Glomerular visceral epithelial cell (primary cell): ENCODE measurements around the gene SORBS1.

Experiments used
- DNase-seq: peaks from one replicate; pipeline ENCODE4 v3.0.0-alpha.2; 2016; ENCODE audit errors: extremely low spot score

The SORBS1 gene

GRCh38 chr10:95268438-95268837, 292.7 kb downstream of the SORBS1 start:
- no peak for DNase-seq

GRCh38 chr10:95267251-95267650, 293.9 kb downstream of the SORBS1 start:
- no peak for DNase-seq

DNA sequence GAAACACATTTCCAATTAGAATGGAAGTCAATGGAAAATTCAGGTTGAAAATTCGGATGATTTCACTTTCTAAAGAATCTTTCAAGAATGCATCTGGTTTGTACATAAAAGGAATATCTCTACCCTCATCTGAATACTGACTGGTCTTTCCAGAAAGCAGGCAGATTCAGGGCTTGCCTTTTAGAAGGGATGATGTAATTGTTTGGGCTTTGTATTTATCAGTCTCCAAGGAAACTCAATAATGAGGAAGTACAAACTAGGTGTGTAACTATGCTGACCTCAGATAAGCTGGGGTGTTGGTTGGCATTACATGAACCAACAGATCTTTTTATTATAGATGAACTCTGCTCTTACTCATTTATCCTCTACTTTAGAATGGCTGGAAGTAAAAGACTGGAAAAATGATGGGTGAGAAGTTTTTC, 294.5 kb downstream of the SORBS1 start:
- peak; percentile 93 for DNase-seq

DNA sequence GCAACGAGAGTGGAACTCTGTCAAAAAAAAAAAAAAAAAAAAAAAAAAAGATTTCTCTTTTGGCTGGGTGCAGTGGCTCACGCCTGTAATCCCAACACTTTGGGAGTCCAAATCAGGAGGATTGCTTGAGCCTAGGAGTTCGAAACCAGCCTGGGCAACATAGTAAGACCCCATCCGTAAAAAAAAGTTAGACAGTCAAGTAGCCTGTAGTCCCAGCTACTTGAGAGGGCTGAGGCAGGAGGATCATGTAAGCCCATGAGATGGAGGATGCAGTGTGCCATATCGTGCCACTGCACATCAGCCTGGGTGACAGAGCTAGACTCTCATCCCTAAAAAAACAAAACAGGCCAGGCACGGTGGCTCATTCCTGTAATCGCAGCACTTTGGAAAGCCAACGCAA, 295.6 kb downstream of the SORBS1 start:
- DNase-seq: no peak

- no peak for DNase-seq
These were observed 296.7 kb downstream of the SORBS1 start for GRCh38 chr10:95264227-95265051.

- no peak for DNase-seq
These were observed 297.3 kb downstream of the SORBS1 start for GRCh38 chr10:95263864-95264226.

GRCh38 chr10:95262763-95263518, 298.2 kb downstream of the SORBS1 start:
- no peak for DNase-seq

- DNase-seq: no peak
These were observed 299.2 kb downstream of the SORBS1 start for GRCh38 chr10:95261926-95262325.
